Stimulated activated CD8-positive, alpha-beta memory T cell treated with anti-CD3 and anti-CD28 coated beads, Interleukin-4, amount 100 ng/mL, for 4 hours (primary cell): ENCODE measurements around the gene NCAPH2.
"Not testable (repeated sequence)": the region's sequence is repeated elsewhere in the genome, so short reads cannot be mapped to it uniquely, and the experiment has no call there.

Experiments
- DNase-seq, 2 donors: peaks; one replicate each; pipeline ENCODE4 v3.0.0-alpha.2; 2020; ENCODE audit warnings: low read depth in 2 of 2, low spot score in 1 of 2

The NCAPH2 gene

GRCh38 chr22:50528682-50529415 lies 20.8 kb downstream of the NCAPH2 start:
- no peak for DNase-seq

DNA sequence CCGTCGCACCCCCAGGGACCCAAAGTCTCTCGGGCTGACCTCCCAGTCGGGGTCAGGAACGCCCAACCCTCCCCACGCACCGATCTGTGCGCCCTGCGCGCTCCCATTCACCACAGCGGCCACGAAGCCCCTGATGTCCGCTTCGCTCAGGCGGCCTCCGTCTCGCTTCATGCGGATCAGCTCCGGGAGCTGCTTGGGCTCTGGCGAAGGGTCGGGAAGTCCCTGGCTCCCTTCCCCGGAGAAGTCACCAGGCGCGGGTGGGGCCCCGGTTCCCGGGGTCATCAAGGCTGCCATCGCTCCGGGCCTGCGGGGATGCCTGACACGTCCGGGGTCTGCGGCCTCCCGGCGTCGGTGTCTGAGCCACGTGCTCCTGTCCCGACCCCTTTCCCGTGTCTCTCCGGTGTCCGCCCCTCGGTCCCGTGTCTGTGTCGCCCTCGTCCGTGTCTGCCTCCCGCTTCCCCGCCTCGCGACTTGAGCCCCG lies 21.4 kb downstream of the NCAPH2 start:
- no peak for DNase-seq

DNA sequence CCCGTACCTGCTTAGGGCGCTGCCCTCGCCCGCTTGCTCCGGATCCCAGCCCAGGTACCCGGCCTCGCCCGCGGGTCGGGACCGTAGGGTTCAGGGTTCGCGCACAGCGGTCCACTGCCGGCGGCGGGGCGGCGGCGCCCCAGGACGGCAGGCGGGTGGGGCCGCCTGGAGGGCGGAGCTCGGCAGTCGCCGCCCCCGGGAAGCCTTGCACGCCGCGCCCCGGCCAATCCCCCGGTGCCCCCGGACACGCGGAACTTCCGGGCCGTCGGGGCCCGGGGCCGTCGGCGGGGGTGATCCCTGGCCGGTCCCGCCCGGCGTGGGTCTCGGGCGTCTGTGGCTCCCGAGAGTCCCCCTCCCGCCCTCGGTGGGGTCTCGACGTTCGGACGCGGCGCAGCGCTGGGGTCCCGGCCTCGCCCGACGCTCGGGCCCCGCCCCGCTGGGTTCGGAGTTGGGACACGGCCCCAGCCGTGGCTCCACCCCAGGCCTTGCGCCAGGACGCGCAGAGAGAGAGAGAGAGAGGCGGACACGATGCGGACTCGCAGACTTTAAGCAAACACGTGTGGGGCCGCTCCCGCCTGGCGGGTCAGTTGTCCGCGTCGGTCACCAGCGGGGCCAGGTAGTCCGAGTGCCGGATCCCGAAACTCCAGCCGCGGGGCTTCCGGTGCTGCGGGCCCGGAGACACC lies 22.0 kb downstream of the NCAPH2 start, which contains the start of gene TYMP:
Gene TYMP (minus strand): TSS at position 116 of the 683 bp plus-strand sequence. CDS start 303 bp downstream, outside the sequence.
- peak in 1 of 2 donors; percentile 36 for DNase-seq

DNA sequence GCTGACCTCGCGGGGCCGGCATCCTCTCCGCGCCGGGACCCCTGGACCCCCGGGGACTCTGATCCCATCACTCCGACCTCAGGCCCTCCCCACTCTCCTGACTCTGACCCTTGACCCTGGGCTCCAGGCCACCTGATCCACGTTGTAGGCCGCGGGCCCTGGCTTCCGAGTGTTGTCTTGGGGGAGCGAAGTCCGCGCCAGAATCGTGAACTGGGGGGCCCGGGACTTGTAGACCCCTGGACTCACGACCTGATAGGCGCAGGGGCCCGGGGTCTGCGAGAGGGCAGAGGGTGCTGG lies 22.5 kb downstream of the NCAPH2 start:
- no peak for DNase-seq

DNA sequence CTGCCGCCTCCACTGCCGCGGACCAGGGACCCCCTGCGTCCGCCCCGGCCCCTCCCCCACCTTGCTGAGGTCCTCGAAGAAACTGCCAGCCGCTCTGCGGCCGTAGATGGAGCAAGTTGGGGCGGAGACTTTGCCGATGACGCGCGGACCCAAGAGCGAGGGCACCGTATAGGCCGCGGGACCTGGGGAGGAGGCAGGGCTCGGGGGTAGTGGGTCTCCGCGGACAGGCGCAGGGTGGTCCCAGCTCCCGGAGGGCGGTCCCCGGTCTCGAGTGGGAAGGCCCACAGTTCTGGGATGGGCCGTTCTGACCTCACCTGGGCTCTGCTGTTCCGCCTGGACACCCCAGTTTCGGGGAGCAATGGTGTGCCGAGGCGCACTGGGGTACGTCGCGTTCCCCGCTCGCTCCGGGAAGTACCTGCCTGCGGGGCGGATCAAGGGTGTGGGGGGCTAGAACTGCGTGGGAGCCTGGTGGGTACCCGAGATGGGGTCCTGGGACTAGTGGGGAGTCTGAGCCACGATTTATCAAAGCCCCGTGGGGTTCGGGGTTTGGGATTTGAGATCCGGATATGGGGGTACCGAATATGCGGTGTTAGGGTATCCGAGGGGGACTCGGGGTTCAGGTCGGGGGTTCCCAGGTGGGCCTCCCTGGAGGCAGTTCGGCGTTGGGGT lies 23.0 kb downstream of the NCAPH2 start:
- DNase-seq, result peak in 1 of 2 donors; percentile 73

GRCh38 chr22:50531546-50531961 lies 23.5 kb downstream of the NCAPH2 start:
- DNase-seq, result peak in 1 of 2 donors; percentile 43

GRCh38 chr22:50531962-50532674 lies 24.1 kb downstream of the NCAPH2 start:
- no peak for DNase-seq

- no peak for DNase-seq
Measured at GRCh38 chr22:50532824-50533796, 25.1 kb downstream of the NCAPH2 start.

GRCh38 chr22:50533856-50534711 lies 26.1 kb downstream of the NCAPH2 start:
- not testable (repeated sequence) for DNase-seq

DNA sequence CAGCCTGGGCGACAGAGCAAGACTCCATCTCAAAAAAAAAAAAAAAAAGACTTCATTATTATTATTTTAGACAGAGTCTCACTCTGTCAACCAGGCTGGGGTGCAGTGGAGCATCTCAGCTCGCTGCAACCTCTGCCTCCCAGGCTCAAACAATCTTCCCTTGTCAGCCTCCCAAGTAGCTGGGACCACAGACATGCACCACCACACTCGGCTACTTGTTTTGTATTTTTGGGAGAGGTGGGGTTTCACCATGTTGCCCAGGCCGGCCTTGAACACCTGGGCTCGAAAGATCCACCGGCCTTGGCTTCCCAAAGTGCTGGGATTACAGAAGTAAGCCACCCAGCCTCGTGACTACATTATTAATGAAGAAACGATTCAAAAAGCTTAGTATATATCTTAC lies 27.1 kb downstream of the NCAPH2 start:
- DNase-seq, result no peak

GRCh38 chr22:50536226-50536625 lies 28.2 kb downstream of the NCAPH2 start:
- DNase-seq, result no peak

- DNase-seq, result no peak
Measured at GRCh38 chr22:50537765-50538164, 29.7 kb downstream of the NCAPH2 start.

DNA sequence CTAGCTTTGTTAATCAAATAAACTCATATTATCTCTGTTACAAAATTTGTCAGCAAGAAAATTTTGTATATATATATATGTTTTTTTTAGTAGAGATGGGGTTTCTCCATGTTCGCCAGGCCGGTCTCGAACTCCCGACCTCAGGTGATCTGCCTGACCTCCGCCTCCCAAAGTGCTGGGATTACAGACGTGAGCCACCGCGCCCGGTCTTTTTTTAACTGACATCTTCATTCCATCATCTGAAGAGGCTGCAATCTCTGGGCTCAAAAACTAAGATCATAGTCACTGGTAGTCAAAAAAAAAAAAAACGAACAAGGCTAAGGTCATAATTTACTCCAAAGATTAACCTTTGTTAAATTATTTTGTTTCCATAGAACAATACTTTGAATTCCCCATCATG lies 32.4 kb downstream of the NCAPH2 start:
- no peak for DNase-seq

DNA sequence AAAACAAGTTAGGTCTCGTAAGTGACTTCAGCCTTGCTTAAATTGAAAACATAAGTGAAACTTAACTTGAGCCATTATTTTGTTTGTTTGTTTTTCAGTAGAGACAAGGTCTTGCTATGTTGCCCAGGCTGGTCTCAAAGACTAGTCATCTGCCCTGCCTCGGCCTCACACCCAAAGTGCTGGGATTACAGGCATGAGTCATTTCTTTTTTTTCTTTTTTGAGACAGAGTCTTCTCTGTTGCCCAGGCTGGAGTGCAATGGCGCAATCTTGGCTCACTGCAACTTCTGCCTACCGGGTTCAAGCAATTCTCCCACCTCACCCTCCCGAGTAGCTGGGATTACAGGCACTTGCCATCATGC lies 33.6 kb downstream of the NCAPH2 start:
- not testable (repeated sequence) for DNase-seq

- no peak for DNase-seq
Measured at GRCh38 chr22:50542416-50542927, 34.4 kb downstream of the NCAPH2 start.

GRCh38 chr22:50544078-50544745 lies 36.2 kb downstream of the NCAPH2 start:
- DNase-seq, result peak in 1 of 2 donors; percentile 72

- no peak for DNase-seq
Measured at GRCh38 chr22:50544746-50545253, 36.8 kb downstream of the NCAPH2 start.
